Stimulated activated CD8-positive, alpha-beta memory T cell treated with anti-CD3 and anti-CD28 coated beads, Interleukin-12 subunit alpha, Interleukin-12 subunit beta, amount 100 ng/mL, for 1 hour (primary cell): ENCODE data around the gene PKD2.
"Not testable (repeated sequence)": the region's sequence is repeated elsewhere in the genome, so short reads cannot be mapped to it uniquely, and the experiment has no call there.

Experiments used
- DNase-seq: peaks from one replicate; pipeline ENCODE4 v3.0.0-alpha.2; 2020; ENCODE audit warnings: low read depth

PKD2 gene

DNA sequence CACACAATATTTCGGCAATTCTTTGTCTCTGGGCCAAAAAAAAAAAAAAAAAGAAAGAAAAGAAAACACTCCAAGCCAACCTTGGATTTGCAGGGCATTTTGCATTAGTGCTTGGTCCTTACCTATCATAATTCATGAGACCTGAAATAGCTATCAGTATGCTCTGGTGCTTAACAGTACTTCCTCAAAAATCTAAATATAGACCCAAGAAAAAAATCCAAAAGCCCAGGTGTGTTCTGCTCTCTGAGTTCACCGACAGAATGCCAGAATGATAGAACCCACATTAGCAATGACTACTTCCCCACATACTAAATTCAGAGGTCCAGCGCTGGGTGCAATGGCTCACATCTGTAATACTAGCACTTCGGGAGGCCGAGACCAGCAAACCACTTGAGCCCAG lies 108.2 kb downstream of the PKD2 start:
- no peak for DNase-seq

DNA sequence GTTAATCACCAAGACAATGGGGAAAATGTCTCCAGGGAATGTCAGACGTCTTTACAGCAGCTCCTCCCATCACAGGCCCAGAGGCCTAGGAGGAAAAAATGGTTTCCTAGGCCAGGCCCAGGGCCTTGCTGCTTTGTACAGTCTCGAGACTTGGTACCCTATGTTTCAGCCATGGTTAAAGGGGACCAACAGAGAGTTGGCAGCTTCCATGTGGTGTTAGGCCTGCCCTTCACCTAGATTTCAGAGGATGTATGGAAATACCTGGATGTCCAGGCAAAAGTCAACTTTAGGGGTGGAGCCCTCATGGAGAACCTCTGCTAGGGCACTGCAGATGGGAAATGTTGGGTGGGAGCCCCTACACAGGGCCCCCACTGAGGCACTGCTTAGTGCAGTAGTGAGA lies 112.5 kb downstream of the PKD2 start:
- DNase-seq, result no peak

DNA sequence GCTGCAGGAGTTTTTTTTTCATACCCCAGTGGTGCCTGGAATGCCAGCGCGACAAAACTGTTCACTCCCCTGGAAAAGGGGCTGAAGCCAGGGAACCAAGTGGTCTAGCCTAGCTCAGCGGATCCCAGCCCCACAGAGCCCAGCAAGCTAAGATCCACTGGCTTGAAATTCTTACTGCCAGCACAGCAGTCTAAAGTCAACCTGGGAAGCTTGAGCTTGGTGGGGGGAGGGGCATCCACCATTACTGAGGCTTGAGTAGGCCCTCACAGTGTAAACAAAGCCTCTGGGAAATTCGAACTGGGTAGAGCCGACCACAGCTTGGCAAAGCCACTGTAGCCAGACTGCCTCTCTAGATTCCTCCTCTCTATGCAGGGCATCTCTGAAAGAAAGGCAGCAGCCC lies 114.8 kb downstream of the PKD2 start:
- DNase-seq, result not testable (repeated sequence)
